DMS 273 treated with DMSO at 0.1 percent for 48 hours (cell line): ENCODE measurements around the gene GUCD1.
"Not testable (repeated sequence)": the region's sequence is repeated elsewhere in the genome, so short reads cannot be mapped to it uniquely, and the experiment has no call there.

Experiments
- DNase-seq: peaks from one replicate; lab custom pipeline; 2025; lab: John Stamatoyannopoulos, UW

GUCD1 gene

DNA sequence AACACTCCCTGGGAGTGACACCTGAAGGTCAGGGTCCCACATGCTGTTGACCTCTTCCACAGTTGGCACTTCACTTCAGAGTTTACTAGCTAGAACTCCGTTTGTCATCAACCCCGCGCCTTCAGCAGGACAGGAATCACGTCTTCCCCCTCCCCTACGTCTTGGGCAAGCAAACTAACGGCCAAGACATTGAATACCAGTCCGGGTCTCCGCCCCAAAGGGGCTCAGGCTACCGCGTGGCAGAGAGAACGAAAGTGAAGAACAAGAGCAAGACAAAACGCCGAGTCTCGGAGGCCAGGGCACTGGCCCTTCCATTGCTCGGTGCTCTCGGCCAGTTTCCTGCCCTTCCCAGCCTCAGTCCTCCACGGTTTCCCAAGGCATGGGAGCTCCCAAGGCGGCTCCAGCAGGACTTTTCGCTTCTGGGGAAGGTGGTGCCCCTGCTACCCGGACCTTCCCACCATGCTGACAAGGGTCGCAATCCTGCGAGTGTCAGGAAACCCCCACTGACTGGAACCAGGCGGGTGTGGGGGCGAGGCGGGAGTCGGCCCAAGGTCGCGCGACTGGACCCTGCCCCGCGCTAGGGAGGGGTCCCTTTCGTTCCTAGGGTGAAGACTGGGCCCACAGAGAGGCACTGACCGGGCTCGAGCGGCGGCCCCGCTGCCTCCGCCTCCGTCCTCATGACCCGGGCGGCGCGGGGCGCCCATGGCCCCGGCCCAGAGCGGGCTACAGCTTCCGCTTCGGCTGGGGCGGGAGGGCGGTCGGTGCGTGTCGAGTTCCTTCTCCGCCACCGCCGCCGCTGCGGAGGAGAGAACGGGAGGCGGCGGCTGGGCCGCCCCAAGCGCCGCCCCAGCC, at the start of gene GUCD1:
Gene GUCD1, minus strand, starts transcription at position 826 of the 852 bp plus-strand sequence. Its CDS starts 147 bp downstream, at position 679.
- DNase-seq = no peak

DNA sequence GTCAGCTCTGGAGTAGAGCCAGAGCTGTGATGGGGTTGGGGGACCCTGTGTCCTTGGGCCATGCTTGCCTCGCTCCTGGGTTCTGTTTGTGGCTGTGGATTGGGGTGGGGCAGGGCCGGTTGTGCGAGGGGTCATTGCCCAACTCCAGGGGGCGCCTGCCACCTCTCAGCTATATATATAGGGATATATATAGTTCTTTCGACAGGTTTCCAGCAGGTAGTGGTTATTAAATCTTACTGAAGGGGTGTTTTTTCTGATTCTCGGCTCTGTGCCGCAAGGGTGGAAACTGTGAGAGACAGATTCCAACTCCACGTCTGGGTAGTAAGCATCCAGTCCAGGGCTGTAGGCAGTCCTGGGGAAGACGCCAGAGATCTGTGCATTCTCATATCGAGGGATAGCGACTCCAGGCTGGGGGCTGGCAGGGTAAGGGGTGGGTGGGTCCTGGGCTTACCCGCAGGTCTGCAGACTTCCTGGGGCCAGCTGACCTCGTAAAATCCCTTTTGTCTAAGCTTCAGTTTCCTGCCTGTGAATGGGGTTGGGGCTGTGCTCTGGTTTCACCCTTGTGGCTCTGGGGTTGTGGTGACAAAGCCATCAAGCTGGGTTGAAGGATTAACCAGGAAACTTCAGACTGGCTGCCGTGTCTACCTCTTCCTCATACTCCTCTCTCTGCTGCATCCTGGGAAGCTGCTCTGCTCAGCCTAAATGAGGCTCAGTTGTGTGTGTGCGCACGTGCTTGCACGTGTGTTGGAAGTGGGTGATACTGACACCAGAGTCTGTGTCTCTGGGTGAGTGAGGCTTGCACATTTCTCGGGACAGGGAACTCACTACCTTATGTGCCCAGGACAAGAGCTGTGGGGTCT, 49.1 kb upstream of the GUCD1 start:
- DNase-seq = not testable (repeated sequence)

GRCh38 chr22:24602847-24603769, 48.2 kb upstream of the GUCD1 start, which contains the start of gene GGT1:
TSS of gene GGT1 (plus strand) at chr22:24603193. CDS start at chr22:24611082, 7,889 bp downstream.
- DNase-seq = not testable (repeated sequence)

GRCh38 chr22:24602105-24602749, 47.3 kb upstream of the GUCD1 start:
- DNase-seq = not testable (repeated sequence)

DNA sequence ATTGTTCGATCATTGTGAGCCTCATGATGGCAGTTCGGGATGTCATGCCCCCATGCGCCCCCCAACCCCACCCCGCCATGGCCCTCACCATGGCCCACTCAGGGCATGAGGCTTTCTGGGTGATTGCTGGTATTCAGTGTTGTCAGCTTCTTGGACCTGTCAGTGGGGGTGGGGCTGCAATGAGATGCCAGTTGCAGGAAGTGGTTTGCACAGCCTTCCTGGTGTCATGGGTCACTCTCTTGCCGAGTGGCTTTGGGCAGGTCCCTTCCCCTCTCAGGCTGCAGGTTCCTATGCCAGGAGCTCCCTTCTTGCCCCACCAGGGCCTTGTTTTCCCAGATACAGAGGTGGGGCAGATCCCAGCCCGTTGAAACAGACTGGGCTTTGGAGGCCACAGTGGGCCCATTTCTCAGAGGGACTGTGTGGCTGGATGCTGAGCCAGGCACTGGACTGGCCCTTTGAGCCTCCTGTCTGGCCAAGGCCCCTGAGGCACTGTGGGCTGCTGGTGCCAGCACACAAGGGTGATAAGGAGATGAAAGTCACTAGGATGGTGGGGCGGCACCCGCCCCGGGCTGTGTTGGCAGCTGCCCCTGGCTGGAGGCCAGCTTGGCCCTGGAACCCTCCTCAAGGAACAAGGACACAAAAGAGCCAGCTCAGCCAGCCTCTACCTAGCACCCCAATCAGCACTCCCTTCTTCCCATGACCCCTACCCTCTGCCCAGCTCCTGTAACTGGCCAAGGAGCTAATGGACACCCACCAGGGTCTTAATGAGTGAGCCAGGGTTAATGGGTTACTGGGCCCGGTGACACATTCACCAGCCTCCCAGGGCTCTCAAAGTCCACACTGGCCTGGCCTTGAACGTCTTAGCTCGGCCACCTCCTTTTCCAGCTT, 46.5 kb upstream of the GUCD1 start:
- no peak for DNase-seq

GRCh38 chr22:24599958-24600715, 45.2 kb upstream of the GUCD1 start:
- DNase-seq = not testable (repeated sequence)

DNA sequence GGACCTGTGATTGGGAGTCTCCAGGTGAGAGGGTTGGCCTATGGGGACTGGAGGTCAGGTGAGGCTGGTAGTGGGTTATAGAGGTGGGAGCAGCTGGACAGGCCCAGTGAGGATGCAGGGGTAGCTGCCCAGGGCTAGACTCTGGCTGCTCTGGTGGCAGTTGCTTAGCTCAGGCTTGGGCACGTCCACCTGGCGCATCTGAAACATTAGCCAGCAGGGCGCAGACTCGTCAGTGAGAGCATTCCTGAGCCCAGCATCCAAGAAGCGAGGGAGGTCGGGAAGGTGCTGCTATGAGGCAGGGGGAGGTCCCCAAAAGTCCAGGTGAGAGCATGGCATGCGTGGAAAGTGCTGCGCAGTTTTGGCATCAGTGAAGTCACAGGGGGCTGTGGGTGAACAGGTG, 44.6 kb upstream of the GUCD1 start:
- DNase-seq = no peak

- not testable (repeated sequence) for DNase-seq
Observed at GRCh38 chr22:24597076-24597475, 42.1 kb upstream of the GUCD1 start.

DNA sequence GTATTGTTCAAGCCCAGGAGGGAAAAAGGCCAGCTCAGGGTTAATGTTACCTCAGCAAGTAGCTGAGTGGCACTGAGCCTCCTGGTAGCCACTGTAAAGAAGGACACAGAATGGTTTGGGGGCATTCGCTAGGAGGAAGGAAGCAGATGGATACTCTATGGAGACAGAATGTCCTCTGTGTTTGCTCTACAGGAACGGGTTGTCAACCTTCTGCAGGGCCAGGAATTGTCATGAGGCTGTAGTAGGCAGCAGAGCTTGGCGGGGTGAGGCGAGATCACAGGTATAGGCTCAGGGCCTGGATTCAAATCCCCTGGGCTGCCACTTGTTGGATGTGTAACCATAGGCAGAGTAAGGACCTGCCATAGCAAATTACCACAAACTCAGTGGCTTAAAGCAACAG, 40.9 kb upstream of the GUCD1 start:
- DNase-seq = no peak

GRCh38 chr22:24595228-24595627, 40.3 kb upstream of the GUCD1 start:
- no peak for DNase-seq

- no peak for DNase-seq
Observed at GRCh38 chr22:24594569-24595120, 39.7 kb upstream of the GUCD1 start.

- no peak for DNase-seq
Observed at GRCh38 chr22:24593836-24594568, 39.1 kb upstream of the GUCD1 start.

DNA sequence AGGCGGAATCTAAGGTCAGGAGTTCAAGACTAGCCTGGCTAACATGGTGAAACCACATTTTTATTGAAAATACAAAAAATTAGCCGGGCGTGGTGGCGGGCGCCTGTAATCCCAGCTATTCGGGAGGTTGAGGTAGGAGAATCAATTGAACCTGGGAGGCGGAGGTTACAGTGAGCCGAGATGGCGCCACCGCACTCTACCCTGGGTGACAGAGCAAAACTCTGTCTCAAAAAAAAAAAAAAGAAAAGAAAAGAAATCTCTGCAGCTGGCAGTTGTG, 38.6 kb upstream of the GUCD1 start:
- DNase-seq = not testable (repeated sequence)

- DNase-seq = no peak
Observed at GRCh38 chr22:24592851-24593558, 38.1 kb upstream of the GUCD1 start, which contains the start of gene LRRC75B. TSS of gene LRRC75B (minus strand) at chr22:24593073. CDS start at chr22:24593039, 34 bp downstream.

DNA sequence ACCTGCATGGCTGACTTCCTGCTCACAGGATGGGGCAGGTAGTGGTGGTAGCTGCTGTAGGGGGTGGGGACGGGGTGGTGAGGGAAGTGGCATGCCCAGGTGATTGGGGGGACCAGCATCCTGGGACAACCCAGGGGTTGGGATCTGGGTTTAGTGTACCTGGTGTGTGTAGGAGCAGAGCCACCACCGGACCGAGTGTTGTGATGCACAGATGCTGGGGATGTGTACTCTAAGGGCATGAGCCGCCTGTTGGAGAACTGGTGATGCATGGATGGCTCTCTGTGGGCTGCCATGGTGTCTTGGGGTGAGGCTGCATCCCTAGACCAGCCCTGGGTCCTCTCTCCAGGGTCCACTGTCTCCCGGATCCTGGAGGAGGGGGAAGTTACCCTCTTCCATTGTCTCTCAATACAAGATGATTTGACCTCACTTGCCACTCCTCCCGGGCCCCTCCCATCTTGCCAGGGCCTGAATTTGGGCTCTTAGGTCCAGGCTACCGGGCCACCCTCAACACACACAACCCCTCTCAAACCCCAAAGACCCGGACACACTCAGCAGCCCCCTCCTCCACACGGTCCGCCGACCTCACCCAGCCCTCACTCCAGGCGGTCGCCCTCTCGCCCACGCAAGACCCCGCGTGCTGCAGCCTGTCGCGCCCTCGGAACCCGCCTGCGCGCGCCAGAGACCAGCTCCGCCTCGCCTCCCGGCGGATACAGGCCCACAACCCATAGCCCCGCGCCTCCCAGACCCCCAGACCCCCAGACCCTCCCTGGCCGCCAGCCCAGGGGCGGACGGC, 37.3 kb upstream of the GUCD1 start:
- DNase-seq = no peak

GRCh38 chr22:24591286-24591830, 36.4 kb upstream of the GUCD1 start:
- DNase-seq = no peak
